Vagina (tissue), 2 donors: ENCODE results near the gene KBTBD4. TPM values are rescaled to one million over a fixed set of nuclear protein-coding genes. Genes with fewer than 3 reads are reported as not detected.

Experiments
- DNase-seq, 2 donors: peaks; one replicate each; pipeline ENCODE4 v3.0.0-alpha.2; 2017; ENCODE audit errors: extremely low spot score in 2 of 2
- H3K27ac ChIP-seq: fragments of 200-600 bp; sonication (generic); one replicate; pipeline ENCODE4 v1.5.1; 2019
- H3K27me3 ChIP-seq: fragments of 200-600 bp; sonication (generic); one replicate; pipeline ENCODE4 v1.5.1; 2019
- H3K36me3 ChIP-seq, 2 donors: fragments of 200-600 bp; sonication (generic); one replicate each; pipeline ENCODE4 v1.5.1; 2017 to 2019
- H3K4me1 ChIP-seq: fragments of 200-600 bp; sonication (generic); one replicate; pipeline ENCODE4 v1.5.1; 2019
- H3K4me3 ChIP-seq, 2 donors: fragments of 200-600 bp; sonication (generic); 1 replicate in 1 of 2; 2 replicates in 1 of 2; pipeline ENCODE4 v1.5.1; 2016 to 2019
- H3K9me3 ChIP-seq: fragments of 200-600 bp; sonication (generic); one replicate; pipeline ENCODE4 v1.5.1; 2019
- POLR2A ChIP-seq, 2 donors: fragments of 450-650 bp; IDR thresholded peaks; one replicate each; pipeline ENCODE4 v1.6.1; 2017; ENCODE audit warnings: antibody characterized with exemption in 2 of 2, mild to moderate bottlenecking in 2 of 2, moderate library complexity in 2 of 2
- POLR2AphosphoS5 ChIP-seq, 2 donors: sonication (generic); formaldehyde crosslinking; IDR thresholded peaks; one replicate each; pipeline ENCODE4 v1.9.0; 2017; ENCODE audit warnings: antibody characterized with exemption in 2 of 2, mild to moderate bottlenecking in 2 of 2, low read depth in 1 of 2; ENCODE audit not compliant: insufficient read depth in 1 of 2
- intact Hi-C: fragments of 100-400 bp; cut with DNase I; formaldehyde crosslinking; loops from one replicate; pipeline ENCODE4 v1.15.1; 2023
- total RNA-seq: library from RNA; depleted of rRNA; stranded (reverse); fragments of >200 nt; gene quantifications from one replicate; pipeline ENCODE4 v1.2.3, GENCODE V29; 2016
- TF ChIP-seq, protein P1 (sequence below), 3 experiments: fragments of 450-650 bp in 2 of 3; fragments of 200-600 bp in 1 of 3; sonication (generic) in 1 of 3; IDR thresholded peaks; one replicate each; pipeline ENCODE4 v1.5.1; 2017 to 2019; ENCODE audit warnings: antibody characterized with exemption in 3 of 3, mild to moderate bottlenecking in 2 of 3, moderate library complexity in 2 of 3

Gene KBTBD4
- total RNA-seq, 1 donor from 2014 or later, result 14.7 TPM

- intact Hi-C loops, result no loop called here
- no peaks in the 10 kb centered on the region for H3K27me3 ChIP-seq
- TF ChIP-seq POLR2AphosphoS5 (IDR thresholded peaks at IDR 0.05; ENCODE audit: insufficient read depth in 1 of 2, low read depth in 1 of 2) (no peak), POLR2A (IDR thresholded peaks at IDR 0.05) (no peak)
- TF ChIP-seq, protein P1, sequence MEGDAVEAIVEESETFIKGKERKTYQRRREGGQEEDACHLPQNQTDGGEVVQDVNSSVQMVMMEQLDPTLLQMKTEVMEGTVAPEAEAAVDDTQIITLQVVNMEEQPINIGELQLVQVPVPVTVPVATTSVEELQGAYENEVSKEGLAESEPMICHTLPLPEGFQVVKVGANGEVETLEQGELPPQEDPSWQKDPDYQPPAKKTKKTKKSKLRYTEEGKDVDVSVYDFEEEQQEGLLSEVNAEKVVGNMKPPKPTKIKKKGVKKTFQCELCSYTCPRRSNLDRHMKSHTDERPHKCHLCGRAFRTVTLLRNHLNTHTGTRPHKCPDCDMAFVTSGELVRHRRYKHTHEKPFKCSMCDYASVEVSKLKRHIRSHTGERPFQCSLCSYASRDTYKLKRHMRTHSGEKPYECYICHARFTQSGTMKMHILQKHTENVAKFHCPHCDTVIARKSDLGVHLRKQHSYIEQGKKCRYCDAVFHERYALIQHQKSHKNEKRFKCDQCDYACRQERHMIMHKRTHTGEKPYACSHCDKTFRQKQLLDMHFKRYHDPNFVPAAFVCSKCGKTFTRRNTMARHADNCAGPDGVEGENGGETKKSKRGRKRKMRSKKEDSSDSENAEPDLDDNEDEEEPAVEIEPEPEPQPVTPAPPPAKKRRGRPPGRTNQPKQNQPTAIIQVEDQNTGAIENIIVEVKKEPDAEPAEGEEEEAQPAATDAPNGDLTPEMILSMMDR (IDR thresholded peaks at IDR 0.05), result no peak
- no peaks in the 10 kb centered on the region for H3K36me3 ChIP-seq
- no peak overlapping the region for H3K4me3 ChIP-seq
- DNase-seq, result no peak
- H3K27ac ChIP-seq, result no peak overlapping the region
- H3K9me3 ChIP-seq, result no peaks in the 10 kb centered on the region
- H3K4me1 ChIP-seq, result peaks cover 72% of the 10 kb centered on the region
These were observed 37.7 kb downstream of the KBTBD4 start for GRCh38 chr11:47541070-47541469.

- no peaks in the 10 kb centered on the region for H3K9me3 ChIP-seq
- no peak overlapping the region for H3K27ac ChIP-seq
- peaks cover 83% of the 10 kb centered on the region for H3K4me1 ChIP-seq
- H3K27me3 ChIP-seq, result no peaks in the 10 kb centered on the region
- TF ChIP-seq, protein P1 (IDR thresholded peaks at IDR 0.05), result no peak
- TF ChIP-seq POLR2A (IDR thresholded peaks at IDR 0.05), result no peak
- no peak for TF ChIP-seq POLR2AphosphoS5 (IDR thresholded peaks at IDR 0.05; ENCODE audit: insufficient read depth in 1 of 2, low read depth in 1 of 2)
- no peak for DNase-seq
- H3K4me3 ChIP-seq, result no peak overlapping the region
- intact Hi-C loops, result no loop called here
- H3K36me3 ChIP-seq, result no peaks in the 10 kb centered on the region
These were observed 39.1 kb downstream of the KBTBD4 start for GRCh38 chr11:47539681-47540039.

- H3K4me1 ChIP-seq, result peaks cover 83% of the 10 kb centered on the region
- intact Hi-C loops, result no loop called here
- TF ChIP-seq POLR2A (IDR thresholded peaks at IDR 0.05), result no peak
- TF ChIP-seq, protein P1 (IDR thresholded peaks at IDR 0.05), result no peak
- no peak for TF ChIP-seq POLR2AphosphoS5 (IDR thresholded peaks at IDR 0.05; ENCODE audit: insufficient read depth in 1 of 2, low read depth in 1 of 2)
- H3K27me3 ChIP-seq, result no peaks in the 10 kb centered on the region
- no peaks in the 10 kb centered on the region for H3K9me3 ChIP-seq
- no peak overlapping the region for H3K27ac ChIP-seq
- H3K4me3 ChIP-seq, result no peak overlapping the region
- DNase-seq, result no peak
- no peaks in the 10 kb centered on the region for H3K36me3 ChIP-seq
These were observed 39.8 kb downstream of the KBTBD4 start for GRCh38 chr11:47538741-47539565.

GRCh38 chr11:47536915-47537314 lies 41.9 kb downstream of the KBTBD4 start:
- intact Hi-C loops, result no loop called here
- DNase-seq, result no peak
- no peak overlapping the region for H3K4me3 ChIP-seq
- no peak overlapping the region for H3K27ac ChIP-seq
- no peaks in the 10 kb centered on the region for H3K27me3 ChIP-seq
- TF ChIP-seq, protein P1 (IDR thresholded peaks at IDR 0.05), result no peak
- no peak for TF ChIP-seq POLR2A (IDR thresholded peaks at IDR 0.05)
- TF ChIP-seq POLR2AphosphoS5 (IDR thresholded peaks at IDR 0.05; ENCODE audit: insufficient read depth in 1 of 2, low read depth in 1 of 2), result no peak
- peaks cover 84% of the 10 kb centered on the region for H3K4me1 ChIP-seq
- no peaks in the 10 kb centered on the region for H3K9me3 ChIP-seq
- H3K36me3 ChIP-seq, result no peaks in the 10 kb centered on the region

GRCh38 chr11:47534704-47535251 lies 44.0 kb downstream of the KBTBD4 start:
- intact Hi-C loops, result no loop called here
- Histone ChIP-seq H3K27ac (no peak overlapping the region), H3K27me3 (no peaks in the 10 kb centered on the region)

More at GRCh38 chr11:47534704-47535251, 44.0 kb downstream of the KBTBD4 start:
- H3K36me3 ChIP-seq, result no peaks in the 10 kb centered on the region
- TF ChIP-seq POLR2AphosphoS5 (IDR thresholded peaks at IDR 0.05; ENCODE audit: insufficient read depth in 1 of 2, low read depth in 1 of 2), result no peak
- no peak for TF ChIP-seq POLR2A (IDR thresholded peaks at IDR 0.05)
- TF ChIP-seq, protein P1 (IDR thresholded peaks at IDR 0.05), result no peak
- no peak overlapping the region for H3K4me3 ChIP-seq
- no peak for DNase-seq
- H3K9me3 ChIP-seq, result no peaks in the 10 kb centered on the region
- peaks cover 87% of the 10 kb centered on the region for H3K4me1 ChIP-seq
